OCI-M2 (cell line): ENCODE data around the gene ALLC.

Experiments used
- DNase-seq: peaks from one replicate; lab custom pipeline; 2025; ENCODE audit not compliant: unreplicated experiment; lab: John Stamatoyannopoulos, UW

ALLC gene

GRCh38 chr2:3743951-3744555 lies 86.1 kb downstream of the ALLC start:
- no peak for DNase-seq

GRCh38 chr2:3745920-3746319 lies 87.9 kb downstream of the ALLC start:
- no peak for DNase-seq

- no peak for DNase-seq
These were observed 89.1 kb downstream of the ALLC start for GRCh38 chr2:3747032-3747654.

GRCh38 chr2:3747826-3748225 lies 89.8 kb downstream of the ALLC start:
- DNase-seq = no peak

- no peak for DNase-seq
These were observed 91.2 kb downstream of the ALLC start for GRCh38 chr2:3749201-3749600.

GRCh38 chr2:3751251-3751650 lies 93.3 kb downstream of the ALLC start:
- DNase-seq = no peak

GRCh38 chr2:3751806-3752205 lies 93.8 kb downstream of the ALLC start:
- no peak for DNase-seq
